Mesendoderm (in vitro differentiated cells): ENCODE measurements around the gene PHF2.

Source experiments
- DNase-seq: peaks from one replicate; pipeline ENCODE4 v3.0.0; 2013
- H2AK5ac ChIP-seq: 2 replicates; pipeline ENCODE4 v1.6.1; 2013; ENCODE audit warnings: low read length, inconsistent platforms
- H2BK120ac ChIP-seq: 2 replicates; pipeline ENCODE4 v1.6.1; 2013; ENCODE audit warnings: low read depth, mild to moderate bottlenecking, low read length, moderate library complexity, mixed read lengths
- H2BK15ac ChIP-seq: replicated peaks from 2 replicates; pipeline ENCODE4 v1.6.1; 2013; ENCODE audit warnings: low read depth, mild to moderate bottlenecking, moderate library complexity
- H2BK5ac ChIP-seq: 2 replicates; pipeline ENCODE4 v1.6.1; 2013; ENCODE audit warnings: low read length, inconsistent platforms
- H3K18ac ChIP-seq: 2 replicates; pipeline ENCODE4 v1.6.1; 2013; ENCODE audit warnings: mild to moderate bottlenecking, low read length, mixed read lengths
- H3K23ac ChIP-seq: one replicate; pipeline ENCODE4 v1.6.1; 2013; ENCODE audit warnings: low read length
- H3K27ac ChIP-seq: 2 replicates; pipeline ENCODE4 v1.5.1; 2013; ENCODE audit warnings: low read depth, mild to moderate bottlenecking, inconsistent platforms, low read length, moderate library complexity
- H3K27me3 ChIP-seq: 2 replicates; pipeline ENCODE4 v1.6.1; 2013; ENCODE audit warnings: low read length, control low read depth, mild to moderate bottlenecking, inconsistent platforms; ENCODE audit not compliant: insufficient read depth, poor library complexity
- H3K36me3 ChIP-seq: 2 replicates; pipeline ENCODE4 v1.6.1; 2013; ENCODE audit warnings: low read length, inconsistent platforms; ENCODE audit not compliant: control insufficient read depth, insufficient read depth
- H3K4ac ChIP-seq: one replicate; pipeline ENCODE4 v1.6.1; 2013; ENCODE audit warnings: low read depth, mild to moderate bottlenecking, low read length, moderate library complexity
- H3K4me1 ChIP-seq: 2 replicates; pipeline ENCODE4 v1.6.1; 2013; ENCODE audit warnings: low read depth, low read length, inconsistent platforms; ENCODE audit not compliant: control insufficient read depth
- H3K4me2 ChIP-seq: 2 replicates; pipeline ENCODE4 v1.6.1; 2013; ENCODE audit warnings: low read length
- H3K4me3 ChIP-seq: 2 replicates; pipeline ENCODE4 v1.5.1; 2013; ENCODE audit warnings: mild to moderate bottlenecking, low read length
- H3K56ac ChIP-seq: one replicate; pipeline ENCODE4 v1.6.1; 2013; ENCODE audit warnings: low read length
- H3K79me1 ChIP-seq: 2 replicates; pipeline ENCODE4 v1.6.1; 2013; ENCODE audit warnings: low read length, inconsistent platforms
- H3K79me2 ChIP-seq: 2 replicates; pipeline ENCODE4 v1.6.1; 2013; ENCODE audit warnings: mild to moderate bottlenecking, low read length; ENCODE audit not compliant: control insufficient read depth, insufficient read depth
- H3K9ac ChIP-seq: 2 replicates; pipeline ENCODE4 v1.6.1; 2013; ENCODE audit warnings: low read length, inconsistent platforms
- H4K5ac ChIP-seq: one replicate; pipeline ENCODE4 v1.6.1; 2013; ENCODE audit warnings: low read length
- H4K8ac ChIP-seq: one replicate; pipeline ENCODE4 v1.6.1; 2013; ENCODE audit warnings: low read depth, mild to moderate bottlenecking, control low read depth, low read length, moderate library complexity
- WGBS: extraction: QIAGEN DNeasy Blood & Tissue Kit; methylation state at CpG from one replicate; pipeline ENCODE4 v1.1.7; 2013; ENCODE audit warnings: low lambda C conversion rate, missing lambda C conversion rate; ENCODE audit not compliant: insufficient coverage; ENCODE audit errors: extremely low coverage; 5-methylcytosine and 5-hydroxymethylcytosine counted together

The PHF2 gene

GRCh38 chr9:93593144-93593658 is 16.8 kb downstream of the PHF2 start:
- Histone ChIP-seq H2BK120ac (no peak overlapping the region), H2AK5ac (no peak overlapping the region), H3K23ac (no peak overlapping the region), H3K4me2 (no peak overlapping the region), H3K27me3 (no peaks in the 10 kb centered on the region), H3K4ac (no peak overlapping the region), H4K8ac (no peak overlapping the region), H3K4me3 (no peak overlapping the region), H3K79me2 (peaks cover 3% of the 10 kb centered on the region), H2BK5ac (no peak overlapping the region), H3K79me1 (peaks cover 10% of the 10 kb centered on the region), H3K56ac (no peak overlapping the region), H3K36me3 (no peaks in the 10 kb centered on the region), H3K9ac (no peak overlapping the region), H2BK15ac (no peak overlapping the region), H4K5ac (no peak overlapping the region), H3K27ac (no peak overlapping the region), H3K18ac (no peak overlapping the region), H3K4me1 (no peaks in the 10 kb centered on the region)
- peak; percentile 58 for DNase-seq
- no CpG with 5 or more reads among the region's 2 CpGs for WGBS

GRCh38 chr9:93594041-93594756 is 17.8 kb downstream of the PHF2 start:
- Histone ChIP-seq H2BK120ac (no peak overlapping the region), H4K5ac (no peak overlapping the region), H2AK5ac (no peak overlapping the region), H3K4me2 (no peak overlapping the region), H3K23ac (peak overlapping the region; percentile 29), H3K4ac (no peak overlapping the region), H2BK5ac (no peak overlapping the region), H3K79me1 (peaks cover 14% of the 10 kb centered on the region), H3K4me1 (no peaks in the 10 kb centered on the region), H3K79me2 (peaks cover 3% of the 10 kb centered on the region), H3K9ac (no peak overlapping the region), H3K56ac (no peak overlapping the region), H3K27me3 (no peaks in the 10 kb centered on the region), H3K27ac (no peak overlapping the region), H4K8ac (no peak overlapping the region), H2BK15ac (no peak overlapping the region), H3K4me3 (no peak overlapping the region), H3K18ac (no peak overlapping the region), H3K36me3 (no peaks in the 10 kb centered on the region)
- peak; percentile 53 for DNase-seq
- no CpG with 5 or more reads among the region's 9 CpGs for WGBS

- Histone ChIP-seq H3K27ac (no peak overlapping the region), H2BK120ac (no peak overlapping the region), H3K4me1 (peaks cover 2% of the 10 kb centered on the region), H3K36me3 (no peaks in the 10 kb centered on the region), H3K79me1 (peaks cover 14% of the 10 kb centered on the region), H2BK5ac (no peak overlapping the region), H3K4me3 (no peak overlapping the region), H3K18ac (no peak overlapping the region), H4K8ac (no peak overlapping the region), H3K9ac (no peak overlapping the region), H4K5ac (no peak overlapping the region), H2BK15ac (no peak overlapping the region), H3K79me2 (peaks cover 3% of the 10 kb centered on the region), H3K27me3 (no peaks in the 10 kb centered on the region), H3K4me2 (no peak overlapping the region), H2AK5ac (no peak overlapping the region), H3K56ac (no peak overlapping the region), H3K4ac (no peak overlapping the region), H3K23ac (no peak overlapping the region)
- WGBS = no CpG with 5 or more reads among the region's 5 CpGs
- no peak for DNase-seq
These were observed 19.1 kb downstream of the PHF2 start for GRCh38 chr9:93595461-93595860.

GRCh38 chr9:93595861-93596365 is 19.5 kb downstream of the PHF2 start:
- Histone ChIP-seq H3K79me1 (peaks cover 12% of the 10 kb centered on the region), H4K5ac (no peak overlapping the region), H3K18ac (no peak overlapping the region), H3K4me1 (peaks cover 2% of the 10 kb centered on the region), H3K4ac (no peak overlapping the region), H2BK120ac (no peak overlapping the region), H3K23ac (no peak overlapping the region), H3K79me2 (peaks cover 3% of the 10 kb centered on the region), H2AK5ac (no peak overlapping the region), H3K4me3 (no peak overlapping the region), H3K36me3 (no peaks in the 10 kb centered on the region), H3K27me3 (no peaks in the 10 kb centered on the region), H3K27ac (no peak overlapping the region), H2BK15ac (no peak overlapping the region), H4K8ac (no peak overlapping the region), H3K9ac (no peak overlapping the region), H2BK5ac (no peak overlapping the region), H3K56ac (no peak overlapping the region), H3K4me2 (no peak overlapping the region)
- WGBS = no CpG with 5 or more reads among the region's 5 CpGs
- no peak for DNase-seq

- Histone ChIP-seq H3K4ac (no peak overlapping the region), H2BK15ac (no peak overlapping the region), H3K79me2 (peaks cover 3% of the 10 kb centered on the region), H2AK5ac (no peak overlapping the region), H3K4me3 (no peak overlapping the region), H3K56ac (no peak overlapping the region), H3K36me3 (no peaks in the 10 kb centered on the region), H4K5ac (no peak overlapping the region), H3K9ac (no peak overlapping the region), H2BK5ac (no peak overlapping the region), H4K8ac (no peak overlapping the region), H2BK120ac (no peak overlapping the region), H3K4me1 (peaks cover 2% of the 10 kb centered on the region), H3K27me3 (no peaks in the 10 kb centered on the region), H3K4me2 (no peak overlapping the region), H3K27ac (no peak overlapping the region), H3K18ac (no peak overlapping the region), H3K79me1 (peaks cover 12% of the 10 kb centered on the region), H3K23ac (no peak overlapping the region)
- DNase-seq = no peak
- no CpG with 5 or more reads among the region's 4 CpGs for WGBS
These were observed 20.0 kb downstream of the PHF2 start for GRCh38 chr9:93596399-93596798.
